IPS DF 6.9 (cell line): ENCODE results near the gene ATG10.

ENCODE experiments used
- DNase-seq: peaks from one replicate; pipeline ENCODE4 v3.0.0-alpha.2; 2013; ENCODE audit warnings: low read depth, low spot score
- H3K27ac ChIP-seq: one replicate; pipeline ENCODE4 v1.5.1; 2013; ENCODE audit warnings: low read length, control low read depth
- H3K27me3 ChIP-seq: 2 replicates; pipeline ENCODE4 v1.6.1; 2013; ENCODE audit warnings: mild to moderate bottlenecking, low read length; ENCODE audit not compliant: control insufficient read depth, insufficient read depth
- H3K36me3 ChIP-seq: 2 replicates; pipeline ENCODE4 v1.6.1; 2013; ENCODE audit warnings: low read length; ENCODE audit not compliant: control insufficient read depth, insufficient read depth
- H3K4me1 ChIP-seq: 2 replicates; pipeline ENCODE4 v1.6.1; 2013; ENCODE audit warnings: low read length; ENCODE audit not compliant: control insufficient read depth, insufficient read depth
- H3K4me3 ChIP-seq: 2 replicates; pipeline ENCODE4 v1.5.1; 2013; ENCODE audit warnings: mild to moderate bottlenecking, low read length
- H3K9me3 ChIP-seq: 2 replicates; pipeline ENCODE4 v1.6.1; 2013; ENCODE audit warnings: low read length, inconsistent platforms; ENCODE audit not compliant: control insufficient read depth, insufficient read depth
- WGBS: extraction: QIAGEN DNeasy Blood & Tissue Kit; methylation state at CpG from one replicate; pipeline ENCODE4 v1.1.7; 2013; ENCODE audit warnings: mixed read lengths, missing lambda C conversion rate; ENCODE audit not compliant: insufficient read length, insufficient coverage; 5-methylcytosine and 5-hydroxymethylcytosine counted together

Gene ATG10

DNA sequence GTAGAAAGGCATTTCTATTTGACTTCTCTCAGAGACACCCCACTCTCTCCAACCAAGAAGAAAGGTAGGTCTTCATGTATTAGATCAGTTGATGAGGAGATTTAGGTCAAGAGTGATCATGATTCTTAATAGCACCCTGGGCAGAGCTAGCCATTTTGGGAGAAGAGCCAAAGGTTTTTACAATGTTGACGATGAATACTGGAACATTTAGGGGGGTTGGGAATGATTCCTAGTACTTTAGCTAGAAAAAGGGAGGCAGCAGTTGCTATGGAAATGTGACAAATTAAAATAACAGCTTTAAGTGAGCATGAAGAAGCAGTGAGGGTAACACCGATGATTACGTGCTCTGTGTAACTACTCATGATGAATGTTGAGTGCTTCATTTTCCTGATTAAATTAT, 315.8 kb downstream of the ATG10 start:
- Histone ChIP-seq H3K9me3 (no peaks in the 10 kb centered on the region), H3K4me3 (no peak overlapping the region), H3K27me3 (no peaks in the 10 kb centered on the region), H3K36me3 (no peaks in the 10 kb centered on the region), H3K27ac (no peak overlapping the region), H3K4me1 (no peaks in the 10 kb centered on the region)
- no CpG with 5 or more reads among the region's 3 CpGs for WGBS
- no peak for DNase-seq

DNA sequence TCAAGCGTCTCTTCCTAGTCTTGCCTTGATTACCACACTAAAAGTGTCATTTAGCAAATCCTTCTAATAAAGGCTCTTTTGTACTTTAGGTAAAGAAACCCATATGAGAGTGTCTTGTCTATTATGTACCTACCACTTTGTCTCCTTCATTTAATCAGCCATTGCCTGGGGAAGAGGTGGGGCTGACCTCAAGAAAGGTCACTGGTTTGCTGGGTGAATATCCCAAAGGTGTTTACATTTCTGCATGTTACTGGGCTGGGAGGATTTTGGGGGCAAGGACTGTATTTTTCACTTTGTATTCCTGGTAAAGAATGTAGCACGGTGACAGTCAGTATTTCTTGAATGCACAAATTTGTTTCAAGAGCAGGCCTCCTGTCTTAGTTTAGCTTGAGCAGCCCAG, 318.2 kb downstream of the ATG10 start:
- Histone ChIP-seq H3K9me3 (no peaks in the 10 kb centered on the region), H3K4me3 (no peak overlapping the region), H3K27ac (no peak overlapping the region), H3K4me1 (peaks cover 2% of the 10 kb centered on the region; the same call in 1 of the 2 replicates), H3K36me3 (no peaks in the 10 kb centered on the region), H3K27me3 (no peaks in the 10 kb centered on the region)
- no peak for DNase-seq
- WGBS = no CpG with 5 or more reads among the region's 2 CpGs

DNA sequence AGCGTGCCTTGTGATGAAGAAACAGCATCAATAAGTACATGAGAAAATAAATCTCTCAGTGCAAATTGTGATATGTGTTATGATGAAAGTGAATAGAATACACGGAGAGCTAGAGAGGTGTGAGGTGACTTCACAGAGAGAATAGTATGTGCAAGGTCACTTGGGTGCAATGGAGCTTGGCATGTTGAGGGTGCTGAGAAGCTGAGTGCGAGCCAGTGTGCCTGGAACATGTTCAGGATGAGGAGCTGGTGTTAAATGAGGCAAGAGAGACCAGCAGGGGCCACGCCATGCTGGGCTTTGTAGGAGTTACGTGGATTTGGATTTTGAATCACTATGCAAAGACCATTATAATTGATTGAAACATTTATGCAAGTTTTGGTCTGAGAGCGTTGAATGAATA, 319.1 kb downstream of the ATG10 start:
- peaks cover 2% of the 10 kb centered on the region; the same call in 1 of the 2 replicates for H3K4me1 ChIP-seq
- no peaks in the 10 kb centered on the region for H3K27me3 ChIP-seq
- WGBS = no CpG with 5 or more reads among the region's 6 CpGs
- H3K27ac ChIP-seq = no peak overlapping the region
- no peaks in the 10 kb centered on the region for H3K9me3 ChIP-seq
- DNase-seq = no peak
- H3K4me3 ChIP-seq = no peak overlapping the region
- no peaks in the 10 kb centered on the region for H3K36me3 ChIP-seq

DNA sequence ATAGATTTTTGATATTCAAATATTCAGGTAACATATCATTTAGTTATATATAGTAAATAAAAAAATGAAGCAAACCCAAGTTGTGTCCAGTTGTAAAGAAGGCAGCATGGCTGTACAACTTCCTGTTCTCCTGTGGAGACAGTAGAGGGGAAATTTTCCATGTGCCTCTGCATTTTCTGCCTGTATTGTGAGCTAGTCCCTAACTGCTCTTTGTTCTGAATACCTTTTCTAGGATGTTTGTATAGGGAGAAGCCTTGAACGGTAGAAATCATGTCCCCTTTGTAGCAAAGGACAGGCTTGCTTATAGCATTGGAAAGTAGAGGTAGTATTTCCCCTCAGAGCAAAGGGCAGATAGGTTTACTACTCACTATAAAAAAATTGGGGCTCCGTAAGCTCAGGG, 319.6 kb downstream of the ATG10 start:
- no peaks in the 10 kb centered on the region for H3K9me3 ChIP-seq
- no CpG with 5 or more reads among the region's 2 CpGs for WGBS
- H3K4me3 ChIP-seq = no peak overlapping the region
- H3K27ac ChIP-seq = no peak overlapping the region
- DNase-seq = no peak
- H3K36me3 ChIP-seq = no peaks in the 10 kb centered on the region
- no peaks in the 10 kb centered on the region for H3K27me3 ChIP-seq
- H3K4me1 ChIP-seq = peaks cover 2% of the 10 kb centered on the region; the same call in 1 of the 2 replicates

DNA sequence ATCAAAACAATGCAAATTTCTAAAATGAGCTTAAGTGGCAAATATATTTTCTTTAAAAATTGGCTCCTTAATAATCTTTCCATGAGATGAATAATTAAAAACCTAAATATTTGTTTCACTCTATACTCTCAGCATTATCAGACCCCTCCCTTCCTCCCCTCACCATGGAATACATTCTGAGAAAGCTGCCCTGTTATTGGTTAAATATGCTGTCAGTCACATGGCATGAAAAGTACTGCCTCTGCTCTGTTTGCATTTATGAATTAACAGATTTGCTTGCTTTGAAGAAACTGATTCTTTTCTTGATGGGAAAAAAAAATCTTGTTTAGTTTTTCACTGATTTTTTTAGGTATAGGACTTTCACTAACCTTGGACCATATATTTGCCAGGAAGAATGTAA, 323.3 kb downstream of the ATG10 start:
- H3K4me3 ChIP-seq = no peak overlapping the region
- no peaks in the 10 kb centered on the region for H3K9me3 ChIP-seq
- H3K27me3 ChIP-seq = no peaks in the 10 kb centered on the region
- DNase-seq = no peak
- H3K36me3 ChIP-seq = no peaks in the 10 kb centered on the region
- H3K4me1 ChIP-seq = peaks cover 2% of the 10 kb centered on the region; the same call in 1 of the 2 replicates
- no peak overlapping the region for H3K27ac ChIP-seq

DNA sequence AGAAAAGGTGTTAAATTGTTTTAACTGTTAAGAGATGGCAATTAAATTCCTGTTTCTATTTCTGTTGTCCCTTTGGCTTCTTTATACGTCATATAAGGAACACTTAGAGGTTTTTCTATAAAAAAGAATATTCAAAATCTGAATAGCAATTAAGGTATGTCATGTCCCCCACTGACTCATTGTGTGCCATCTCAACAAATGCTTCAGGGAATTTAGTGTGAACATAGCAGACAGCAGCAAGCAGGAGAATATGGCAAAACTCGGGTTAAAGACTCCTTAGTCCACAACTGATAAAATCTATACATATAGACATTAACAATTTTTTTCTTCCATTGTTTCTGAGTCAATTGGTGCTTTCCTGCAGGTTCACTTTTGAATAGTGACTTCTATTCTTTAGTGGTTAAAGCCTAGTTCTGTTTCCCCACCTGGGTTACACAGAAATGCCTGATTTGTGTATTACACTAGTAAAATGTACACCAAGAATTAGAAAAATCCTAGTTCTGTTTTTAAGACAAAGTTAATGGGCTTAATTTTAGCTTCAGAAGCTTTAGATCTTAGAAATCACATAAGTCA, 324.2 kb downstream of the ATG10 start:
- no peak overlapping the region for H3K4me3 ChIP-seq
- H3K27me3 ChIP-seq = no peaks in the 10 kb centered on the region
- peaks cover 2% of the 10 kb centered on the region; the same call in 1 of the 2 replicates for H3K4me1 ChIP-seq
- no peak for DNase-seq
- WGBS = no CpG with 5 or more reads among the region's 2 CpGs
- no peaks in the 10 kb centered on the region for H3K36me3 ChIP-seq
- H3K27ac ChIP-seq = no peak overlapping the region
- no peaks in the 10 kb centered on the region for H3K9me3 ChIP-seq

DNA sequence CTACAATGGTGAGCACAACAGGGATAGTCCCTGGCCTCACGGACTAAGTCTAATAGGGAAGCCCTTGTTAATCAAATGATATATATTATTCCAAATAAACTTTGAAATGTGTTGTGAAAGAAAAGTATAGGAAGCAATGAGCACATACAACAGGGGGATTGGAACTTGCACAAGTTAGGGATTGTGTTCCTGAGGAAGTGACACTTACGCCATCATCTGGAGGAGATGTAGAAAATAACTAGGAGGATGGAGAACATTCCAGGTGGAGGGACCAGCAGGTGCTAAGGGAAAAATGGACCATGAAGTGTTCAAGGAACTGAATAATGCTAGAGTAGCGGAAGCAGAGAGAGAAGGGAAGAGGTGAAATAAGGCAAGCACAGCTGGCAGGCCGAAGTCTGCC, 325.1 kb downstream of the ATG10 start:
- WGBS = no CpG with 5 or more reads among the region's 4 CpGs
- H3K4me3 ChIP-seq = no peak overlapping the region
- no peak overlapping the region for H3K27ac ChIP-seq
- no peak for DNase-seq
- no peaks in the 10 kb centered on the region for H3K27me3 ChIP-seq
- no peaks in the 10 kb centered on the region for H3K36me3 ChIP-seq
- no peaks in the 10 kb centered on the region for H3K9me3 ChIP-seq
- H3K4me1 ChIP-seq = peaks cover 2% of the 10 kb centered on the region; the same call in 1 of the 2 replicates

DNA sequence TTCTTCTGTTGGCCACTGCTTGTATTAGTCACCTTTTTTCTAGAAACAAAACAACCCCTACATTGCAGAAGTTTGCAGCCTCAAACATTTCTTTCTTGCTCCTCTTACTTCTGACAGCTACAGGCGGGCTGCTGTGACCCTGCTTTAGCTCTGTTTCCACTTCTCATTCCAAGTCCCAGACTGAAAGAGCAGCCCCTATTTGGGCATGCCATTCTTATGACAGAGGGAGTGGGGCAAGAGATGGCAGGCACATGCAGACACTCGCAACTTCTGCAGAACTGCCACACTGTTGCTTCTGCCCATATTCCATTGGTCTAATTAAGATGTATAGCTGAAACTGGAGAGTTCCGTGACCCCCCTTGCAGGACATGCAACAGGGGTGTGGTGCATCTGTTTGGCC, 325.9 kb downstream of the ATG10 start:
- no peak overlapping the region for H3K27ac ChIP-seq
- peaks cover 2% of the 10 kb centered on the region; the same call in 1 of the 2 replicates for H3K4me1 ChIP-seq
- H3K4me3 ChIP-seq = no peak overlapping the region
- H3K9me3 ChIP-seq = no peaks in the 10 kb centered on the region
- DNase-seq = no peak
- no peaks in the 10 kb centered on the region for H3K36me3 ChIP-seq
- WGBS = no CpG with 5 or more reads among the region's 3 CpGs
- no peaks in the 10 kb centered on the region for H3K27me3 ChIP-seq

DNA sequence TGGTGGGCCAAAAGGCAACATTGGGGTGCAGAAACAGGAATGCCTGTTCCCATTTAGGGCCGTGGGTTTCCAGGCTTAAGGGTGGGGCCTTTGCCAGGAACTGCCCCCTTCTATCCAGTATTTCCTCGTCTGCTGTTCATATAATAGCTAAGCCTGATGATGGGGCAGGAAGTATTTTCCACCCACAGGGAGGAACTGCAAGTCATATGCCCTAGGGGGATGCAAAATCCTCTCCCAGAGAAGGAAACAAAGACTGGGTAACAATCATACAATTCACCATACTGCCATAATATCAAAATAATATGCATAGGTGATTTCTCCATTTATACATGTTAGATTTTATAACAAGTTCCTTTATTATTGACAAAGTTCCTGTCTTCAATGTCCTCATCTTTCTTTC, 326.8 kb downstream of the ATG10 start:
- no CpG with 5 or more reads among the region's 2 CpGs for WGBS
- no peaks in the 10 kb centered on the region for H3K4me1 ChIP-seq

DNA sequence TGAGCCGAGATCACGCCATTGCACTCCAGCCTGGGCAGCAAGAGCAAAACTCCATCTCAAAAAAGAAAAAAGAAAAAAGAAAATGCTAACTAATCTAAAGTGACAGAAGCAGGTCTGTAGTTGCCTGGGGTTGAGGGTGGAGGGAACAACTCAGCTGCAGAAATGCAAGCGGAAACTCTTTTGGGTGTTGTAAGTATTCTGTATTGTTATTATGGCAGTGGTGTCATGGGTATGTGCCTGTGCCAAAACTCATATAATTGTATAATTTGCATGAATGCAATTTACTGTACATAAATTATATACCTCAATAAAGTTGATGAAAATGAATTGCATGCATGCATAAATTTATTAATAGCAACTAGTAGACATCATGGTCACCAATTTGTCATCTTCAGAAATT, 329.4 kb downstream of the ATG10 start:
- H3K27ac ChIP-seq = no peak overlapping the region
- H3K4me1 ChIP-seq = no peaks in the 10 kb centered on the region
- WGBS = no CpG with 5 or more reads among the region's 3 CpGs
- no peaks in the 10 kb centered on the region for H3K27me3 ChIP-seq
- no peak overlapping the region for H3K4me3 ChIP-seq
- H3K36me3 ChIP-seq = no peaks in the 10 kb centered on the region
- DNase-seq = no peak
- H3K9me3 ChIP-seq = no peaks in the 10 kb centered on the region

More for the DNA sequence above, 326.8 kb downstream of the ATG10 start:
- DNase-seq = no peak
- Histone ChIP-seq H3K27me3 (no peaks in the 10 kb centered on the region), H3K4me3 (no peak overlapping the region), H3K27ac (no peak overlapping the region), H3K9me3 (no peaks in the 10 kb centered on the region), H3K36me3 (no peaks in the 10 kb centered on the region)
